OCI-LY1 (cell line): ENCODE data around the gene ARHGAP18.

Experiments
- H2AFZ ChIP-seq: fragments of 200-600 bp; sonication (generic), shearing (Covaris generic); 2 replicates; pipeline ENCODE4 v1.6.0; 2014; ENCODE audit warnings: antibody characterized with exemption, mild to moderate bottlenecking, low read length
- H3F3A ChIP-seq: fragments of 200-600 bp; sonication (generic), shearing (Covaris generic); 2 replicates; pipeline ENCODE4 v1.6.0; 2014; ENCODE audit warnings: mild to moderate bottlenecking, antibody characterized with exemption, low read length, moderate library complexity; ENCODE audit not compliant: insufficient read depth
- H3K27ac ChIP-seq: fragments of 200-600 bp; sonication (generic); 2 replicates; pipeline ENCODE4 v1.5.1; 2014; ENCODE audit warnings: low read length, mixed run types, mild to moderate bottlenecking, low read depth; ENCODE audit not compliant: poor library complexity, severe bottlenecking
- H3K27me3 ChIP-seq: fragments of 200-600 bp; sonication (generic); 2 replicates; pipeline ENCODE4 v1.6.0; 2014; ENCODE audit warnings: antibody characterized with exemption, mild to moderate bottlenecking, low read length, moderate library complexity; ENCODE audit not compliant: insufficient read depth
- H3K36me3 ChIP-seq: fragments of 200-600 bp; sonication (generic); 2 replicates; pipeline ENCODE4 v1.6.1; 2014; ENCODE audit warnings: mild to moderate bottlenecking, antibody characterized with exemption, low read length, moderate library complexity, mixed read lengths; ENCODE audit not compliant: insufficient read depth
- H3K4me1 ChIP-seq: fragments of 200-600 bp; sonication (generic); 2 replicates; pipeline ENCODE4 v1.5.1; 2014; ENCODE audit warnings: mild to moderate bottlenecking, low read length, moderate library complexity; ENCODE audit not compliant: insufficient read depth, severe bottlenecking
- H3K4me2 ChIP-seq: fragments of 200-600 bp; sonication (generic), shearing (Covaris generic); 2 replicates; pipeline ENCODE4 v1.6.1; 2014; ENCODE audit warnings: low read length
- H3K4me3 ChIP-seq: fragments of 200-600 bp; sonication (generic); 2 replicates; pipeline ENCODE4 v1.5.1; 2014; ENCODE audit warnings: low read length, low read depth, mild to moderate bottlenecking, mixed read lengths; ENCODE audit not compliant: poor library complexity, severe bottlenecking
- H3K79me2 ChIP-seq: fragments of 200-600 bp; shearing (Covaris generic); 2 replicates; pipeline ENCODE4 v1.6.1; 2016; ENCODE audit warnings: mixed run types, low read length, mixed read lengths; ENCODE audit not compliant: insufficient read depth
- H3K9ac ChIP-seq: fragments of 200-600 bp; sonication (generic), shearing (Covaris generic); 2 replicates; pipeline ENCODE4 v1.6.1; 2014; ENCODE audit warnings: mild to moderate bottlenecking, low read length, mixed read lengths
- H3K9me2 ChIP-seq: fragments of 200-600 bp; sonication (generic), shearing (Covaris generic); 2 replicates; pipeline ENCODE4 v1.6.1; 2014; ENCODE audit warnings: low read depth, mild to moderate bottlenecking, low read length, mixed read lengths
- H3K9me3 ChIP-seq: fragments of 200-600 bp; shearing (Covaris generic); 2 replicates; pipeline ENCODE4 v1.6.1; 2014; ENCODE audit warnings: low read length, mixed read lengths
- H4K20me1 ChIP-seq: fragments of 200-600 bp; sonication (generic), shearing (Covaris generic); 2 replicates; pipeline ENCODE4 v1.6.0; 2016; ENCODE audit warnings: mild to moderate bottlenecking, low read length; ENCODE audit not compliant: insufficient read depth
- EZH2 ChIP-seq: fragments of 200-600 bp; sonication (generic), shearing (Covaris generic); IDR thresholded peaks from 2 replicates; pipeline ENCODE4 v1.8.0; 2017; ENCODE audit warnings: borderline replicate concordance, mixed run types, mild to moderate bottlenecking, antibody characterized with exemption, low read length, moderate library complexity, mixed read lengths
- TF ChIP-seq, protein P1 (sequence below): fragments of 200-600 bp; sonication (generic), shearing (Covaris generic); IDR thresholded peaks from 2 replicates; pipeline ENCODE4 v1.5.1; 2017; ENCODE audit warnings: mild to moderate bottlenecking, antibody characterized with exemption, low read length, moderate library complexity, mixed read lengths

Gene ARHGAP18

DNA sequence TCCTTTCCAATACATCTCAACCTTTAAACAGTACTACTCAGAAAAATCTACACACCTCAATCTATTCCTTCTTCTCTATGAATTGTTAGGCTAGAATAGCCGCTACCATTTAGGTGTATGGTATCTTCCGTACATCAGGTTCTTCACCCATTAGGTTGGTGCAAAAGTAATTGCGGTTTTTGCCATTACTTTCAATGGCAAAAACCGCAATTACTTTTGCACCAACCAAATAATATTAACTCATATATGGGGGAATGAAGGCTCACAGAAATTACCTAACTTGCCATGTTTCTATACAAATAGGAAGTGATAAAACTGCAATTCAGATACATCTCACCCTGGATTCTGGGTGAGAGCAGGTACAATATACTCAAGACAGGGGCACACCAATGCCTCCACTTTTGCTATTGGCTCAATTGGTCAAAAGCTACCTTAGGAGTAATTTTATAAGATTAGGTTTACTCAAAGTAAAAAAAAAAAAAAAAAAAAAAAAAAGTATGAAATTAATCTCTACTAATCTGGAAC, 37.7 kb upstream of the ARHGAP18 start:
- Histone ChIP-seq H3K9me2 (no peaks in the 10 kb centered on the region), H3K36me3 (no peaks in the 10 kb centered on the region), H3K27ac (no peak overlapping the region), H3K27me3 (no peaks in the 10 kb centered on the region), H3F3A (no peaks in the 10 kb centered on the region), H3K9ac (no peak overlapping the region), H3K4me3 (no peak overlapping the region), H3K4me2 (peak overlapping the region; percentile 33; the same call in 1 of the 2 replicates), H3K9me3 (no peaks in the 10 kb centered on the region), H2AFZ (no peak overlapping the region), H3K79me2 (no peaks in the 10 kb centered on the region), H3K4me1 (peaks cover 25% of the 10 kb centered on the region), H4K20me1 (no peaks in the 10 kb centered on the region)
- TF ChIP-seq, protein P1, sequence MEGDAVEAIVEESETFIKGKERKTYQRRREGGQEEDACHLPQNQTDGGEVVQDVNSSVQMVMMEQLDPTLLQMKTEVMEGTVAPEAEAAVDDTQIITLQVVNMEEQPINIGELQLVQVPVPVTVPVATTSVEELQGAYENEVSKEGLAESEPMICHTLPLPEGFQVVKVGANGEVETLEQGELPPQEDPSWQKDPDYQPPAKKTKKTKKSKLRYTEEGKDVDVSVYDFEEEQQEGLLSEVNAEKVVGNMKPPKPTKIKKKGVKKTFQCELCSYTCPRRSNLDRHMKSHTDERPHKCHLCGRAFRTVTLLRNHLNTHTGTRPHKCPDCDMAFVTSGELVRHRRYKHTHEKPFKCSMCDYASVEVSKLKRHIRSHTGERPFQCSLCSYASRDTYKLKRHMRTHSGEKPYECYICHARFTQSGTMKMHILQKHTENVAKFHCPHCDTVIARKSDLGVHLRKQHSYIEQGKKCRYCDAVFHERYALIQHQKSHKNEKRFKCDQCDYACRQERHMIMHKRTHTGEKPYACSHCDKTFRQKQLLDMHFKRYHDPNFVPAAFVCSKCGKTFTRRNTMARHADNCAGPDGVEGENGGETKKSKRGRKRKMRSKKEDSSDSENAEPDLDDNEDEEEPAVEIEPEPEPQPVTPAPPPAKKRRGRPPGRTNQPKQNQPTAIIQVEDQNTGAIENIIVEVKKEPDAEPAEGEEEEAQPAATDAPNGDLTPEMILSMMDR, result no peak
- no peak for TF ChIP-seq EZH2

DNA sequence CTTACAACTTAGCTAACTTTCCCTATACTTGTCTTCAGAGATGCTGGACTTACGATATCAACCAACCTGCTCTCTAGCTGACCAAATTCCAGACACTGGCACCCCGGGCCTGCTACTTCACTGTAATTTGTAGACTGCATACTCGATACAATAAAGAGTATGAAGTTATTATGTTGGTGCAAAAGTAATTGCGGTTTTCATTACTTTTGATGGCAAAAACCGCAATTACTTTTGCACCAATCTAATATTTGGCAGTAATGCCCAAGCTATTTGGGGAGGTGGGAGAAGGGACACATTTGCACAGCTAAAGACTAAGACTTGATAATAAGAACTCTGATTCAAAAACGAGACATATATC, 34.9 kb upstream of the ARHGAP18 start:
- no peaks in the 10 kb centered on the region for H3F3A ChIP-seq
- peaks cover 20% of the 10 kb centered on the region for H3K4me1 ChIP-seq
- H3K9me3 ChIP-seq, result no peaks in the 10 kb centered on the region
- H3K4me3 ChIP-seq, result no peak overlapping the region
- no peaks in the 10 kb centered on the region for H3K36me3 ChIP-seq
- H4K20me1 ChIP-seq, result no peaks in the 10 kb centered on the region
- H3K27ac ChIP-seq, result no peak overlapping the region
- no peaks in the 10 kb centered on the region for H3K9me2 ChIP-seq
- no peaks in the 10 kb centered on the region for H3K27me3 ChIP-seq
- no peak for TF ChIP-seq EZH2
- TF ChIP-seq, protein P1, result no peak
- H3K4me2 ChIP-seq, result no peak overlapping the region
- H3K79me2 ChIP-seq, result no peaks in the 10 kb centered on the region
- H2AFZ ChIP-seq, result no peak overlapping the region
- H3K9ac ChIP-seq, result no peak overlapping the region

DNA sequence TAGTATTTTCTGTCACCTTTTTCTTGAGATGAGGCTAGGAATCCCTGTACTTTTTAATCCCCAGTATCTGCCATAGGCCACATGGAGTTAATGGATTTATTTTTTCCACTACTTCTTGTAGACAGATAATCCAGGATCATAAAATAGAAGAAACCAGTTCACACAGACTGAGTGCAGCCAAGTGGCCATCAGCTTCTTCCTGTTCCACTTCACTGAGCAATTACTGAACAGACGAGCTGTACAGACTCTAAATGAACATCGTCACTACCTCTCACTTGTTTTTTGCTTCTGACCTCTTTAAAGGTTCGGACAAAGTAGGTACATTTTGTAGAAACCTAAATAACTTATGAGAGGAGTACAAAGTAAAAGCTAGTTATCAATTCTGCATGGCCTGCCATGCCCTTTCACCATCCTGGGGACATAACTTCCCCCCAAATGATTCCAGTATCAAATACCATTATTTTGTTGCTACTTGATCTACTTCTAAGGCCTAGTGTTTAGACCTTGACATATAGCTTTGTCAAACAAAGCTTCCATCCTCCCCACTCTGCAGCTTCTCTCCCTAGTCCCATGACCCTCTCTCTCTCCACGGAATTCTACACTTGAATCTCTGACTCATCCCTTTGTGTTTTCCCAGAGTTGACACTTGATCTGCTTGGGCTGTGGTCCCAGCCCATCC, 34.4 kb upstream of the ARHGAP18 start:
- no peak overlapping the region for H3K27ac ChIP-seq

More for the DNA sequence above, 34.4 kb upstream of the ARHGAP18 start:
- Histone ChIP-seq H3K4me1 (peaks cover 15% of the 10 kb centered on the region), H3K36me3 (no peaks in the 10 kb centered on the region), H3K9ac (no peak overlapping the region), H3F3A (no peaks in the 10 kb centered on the region), H2AFZ (no peak overlapping the region), H3K79me2 (no peaks in the 10 kb centered on the region), H3K9me3 (no peaks in the 10 kb centered on the region), H3K9me2 (no peaks in the 10 kb centered on the region), H4K20me1 (no peaks in the 10 kb centered on the region), H3K4me3 (no peak overlapping the region), H3K4me2 (no peak overlapping the region), H3K27me3 (no peaks in the 10 kb centered on the region)
- TF ChIP-seq EZH2, result no peak
- TF ChIP-seq, protein P1, result no peak
